Inflammatory macrophage treated with lipopolysaccharide for 4 hours (primary cell): Measurements from ENCODE around the gene HECTD4.
A peak's percentile ranks its signal among the peaks of the same experiment; 100 is the strongest.
"Not testable (repeated sequence)": the region's sequence is repeated elsewhere in the genome, so short reads cannot be mapped to it uniquely, and the experiment has no call there.

ENCODE experiments used
- DNase-seq: peaks from one replicate; pipeline ENCODE4 v3.0.0-alpha.2; 2020

HECTD4 gene

GRCh38 chr12:112401903-112402498, 19.8 kb upstream of the HECTD4 start:
- DNase-seq, result no peak

DNA sequence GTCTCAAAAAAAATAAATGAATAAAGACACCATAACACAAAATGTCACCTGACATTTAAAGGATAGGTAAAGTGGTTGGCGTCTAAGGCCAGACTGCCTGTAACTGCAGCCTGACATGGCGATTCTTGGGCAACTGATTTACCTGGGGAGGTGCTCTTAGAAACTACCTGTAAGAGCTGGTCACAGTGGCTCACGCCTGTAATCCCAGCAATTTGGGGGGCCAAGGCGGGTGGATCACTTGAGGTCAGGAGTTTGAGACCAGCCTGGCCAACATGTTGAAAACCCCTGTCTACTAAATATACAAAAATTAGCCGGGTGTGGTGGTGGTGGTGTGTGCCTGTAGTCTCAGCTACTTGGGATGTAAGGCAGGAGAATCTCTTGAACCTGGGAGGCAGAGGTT, 18.8 kb upstream of the HECTD4 start:
- DNase-seq, result no peak

DNA sequence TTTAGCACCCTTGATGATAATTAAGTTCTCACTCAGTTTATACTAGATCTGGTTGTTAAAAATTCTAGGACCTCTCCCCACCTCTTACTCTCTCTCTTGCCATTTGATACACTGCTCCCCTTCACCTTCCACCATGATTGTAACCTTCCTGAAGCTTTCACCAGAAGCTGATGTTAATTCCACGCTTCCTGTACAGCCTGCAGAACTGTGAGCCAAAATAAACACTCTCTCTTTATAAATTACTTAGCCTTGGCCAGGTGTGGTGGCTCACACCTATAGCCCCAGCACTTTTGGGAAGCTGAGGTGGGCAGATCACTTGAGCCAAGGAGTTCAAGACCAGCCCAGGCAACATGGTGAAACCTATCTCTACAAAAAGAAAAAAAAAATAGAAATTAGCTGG, 11.1 kb upstream of the HECTD4 start:
- no peak for DNase-seq

DNA sequence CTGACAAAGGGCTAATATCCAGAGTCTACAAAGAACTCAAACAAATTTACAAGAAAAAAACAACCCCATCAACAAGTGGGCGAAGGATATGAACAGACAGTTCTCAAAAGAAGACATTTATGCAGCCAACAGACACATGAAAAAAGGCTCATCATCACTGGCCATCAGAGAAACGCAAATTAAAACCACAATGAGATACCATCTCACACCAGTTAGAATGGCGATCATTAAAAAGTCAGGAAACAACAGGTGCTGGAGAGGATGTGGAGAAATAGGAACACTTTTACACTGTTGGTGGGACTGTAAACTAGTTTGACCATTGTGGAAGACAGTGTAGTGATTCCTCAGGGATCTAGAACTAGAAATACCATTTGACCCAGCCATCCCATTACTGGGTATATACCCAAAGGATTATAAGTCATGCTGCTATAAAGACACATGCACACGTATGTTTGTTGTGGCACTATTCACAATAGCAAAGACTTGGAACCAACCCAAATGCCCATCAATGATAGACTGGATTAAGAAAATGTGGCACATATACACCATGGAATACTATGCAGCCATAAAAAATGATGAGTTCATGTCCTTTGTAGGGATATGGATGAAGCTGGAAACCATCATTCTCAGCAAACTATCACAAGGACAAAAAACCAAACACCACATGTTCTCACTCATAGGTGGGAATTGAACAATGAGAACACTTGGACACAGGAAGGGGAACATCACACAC, 7.9 kb upstream of the HECTD4 start:
- not testable (repeated sequence) for DNase-seq

DNA sequence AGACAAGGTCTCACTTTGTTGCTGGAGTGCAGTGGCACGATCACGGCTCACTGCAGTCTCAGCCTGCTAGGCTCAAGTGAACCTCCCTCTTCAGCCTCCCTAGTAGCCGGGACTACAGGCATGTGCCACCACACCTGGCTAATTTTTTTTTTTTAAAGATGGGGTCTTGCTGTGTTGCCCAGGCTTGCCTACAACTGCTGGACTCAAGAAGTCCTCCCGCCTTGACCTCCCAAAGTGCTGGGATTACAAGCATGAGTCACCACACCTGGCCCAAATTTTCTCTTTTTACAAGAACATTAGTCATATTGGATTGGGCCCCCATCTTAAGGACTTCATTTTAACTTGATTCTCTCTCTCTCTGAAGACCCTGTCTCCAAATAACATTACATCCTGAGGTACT, 7.0 kb upstream of the HECTD4 start:
- no peak for DNase-seq

DNA sequence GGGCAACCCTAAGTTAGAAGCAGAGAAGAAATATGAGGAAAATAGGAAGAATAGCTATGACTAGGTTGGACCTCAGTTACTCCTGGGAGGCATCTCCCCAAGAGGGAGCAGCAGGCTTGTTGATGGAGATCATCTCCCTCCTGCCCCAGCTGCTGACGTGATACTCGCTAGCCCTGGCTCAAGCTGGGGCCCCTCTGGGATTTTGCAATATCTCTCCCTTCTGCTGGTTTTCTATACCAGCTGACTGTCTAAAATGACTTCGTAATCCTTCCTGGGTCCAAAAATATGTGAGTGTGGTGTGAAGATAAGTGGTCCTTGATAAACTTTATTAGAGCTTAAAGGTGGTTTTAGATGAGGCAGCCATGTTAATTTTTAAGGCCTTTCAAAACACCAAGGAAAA, 4.5 kb upstream of the HECTD4 start:
- peak; percentile 58 for DNase-seq

GRCh38 chr12:112382866-112383265, 635 bp upstream of the HECTD4 start:
- DNase-seq, result no peak

- DNase-seq, result no peak
Observed at GRCh38 chr12:112381406-112381882, 787 bp downstream of the HECTD4 start.

- peak; percentile 5 for DNase-seq
Observed at GRCh38 chr12:112380663-112381405, 1.4 kb downstream of the HECTD4 start.

DNA sequence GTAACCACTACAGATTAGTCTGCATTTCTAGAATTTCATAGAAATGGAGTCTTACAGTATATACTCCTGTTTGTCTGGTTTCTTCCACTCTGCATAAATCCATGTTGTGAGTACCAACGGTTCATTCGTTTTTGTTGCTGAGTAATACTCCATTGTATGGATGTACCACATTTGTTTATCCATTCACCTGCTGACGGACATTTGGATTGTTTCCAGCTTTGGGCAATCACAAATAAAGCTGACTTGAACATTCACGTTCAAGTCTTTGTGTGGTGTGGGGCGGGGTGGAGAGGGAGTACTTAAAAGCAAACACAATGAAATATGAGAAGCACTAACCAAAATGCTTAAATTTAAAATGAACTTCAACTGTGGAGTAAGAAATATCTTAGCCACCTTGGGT, 7.1 kb downstream of the HECTD4 start:
- no peak for DNase-seq

DNA sequence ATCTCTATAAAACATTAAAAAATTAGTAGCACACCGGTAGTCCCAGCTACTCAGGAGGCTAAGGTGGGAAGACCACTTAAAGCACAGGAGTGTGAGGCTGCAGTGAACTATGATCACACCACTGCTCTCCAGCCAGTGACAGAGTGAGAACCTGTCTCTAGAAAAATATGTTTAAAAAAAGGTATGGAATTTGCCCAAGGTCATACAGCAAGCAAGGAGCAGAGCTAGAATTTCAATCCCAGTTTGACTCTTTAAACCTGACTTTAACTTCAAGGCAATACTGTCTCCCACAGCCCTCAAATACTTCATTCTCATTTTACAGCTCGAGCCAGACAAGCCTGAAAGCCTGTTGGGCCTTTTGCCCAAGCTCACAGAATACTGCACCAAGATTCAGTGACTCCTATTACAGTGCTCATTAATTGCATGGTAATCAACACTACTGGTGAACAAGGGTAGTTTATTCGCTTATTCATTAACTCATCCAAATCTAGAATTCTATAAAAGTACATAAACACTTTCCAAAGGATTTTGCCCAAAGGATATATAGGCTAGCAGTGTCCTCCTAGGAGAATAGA, 8.0 kb downstream of the HECTD4 start:
- DNase-seq, result no peak

DNA sequence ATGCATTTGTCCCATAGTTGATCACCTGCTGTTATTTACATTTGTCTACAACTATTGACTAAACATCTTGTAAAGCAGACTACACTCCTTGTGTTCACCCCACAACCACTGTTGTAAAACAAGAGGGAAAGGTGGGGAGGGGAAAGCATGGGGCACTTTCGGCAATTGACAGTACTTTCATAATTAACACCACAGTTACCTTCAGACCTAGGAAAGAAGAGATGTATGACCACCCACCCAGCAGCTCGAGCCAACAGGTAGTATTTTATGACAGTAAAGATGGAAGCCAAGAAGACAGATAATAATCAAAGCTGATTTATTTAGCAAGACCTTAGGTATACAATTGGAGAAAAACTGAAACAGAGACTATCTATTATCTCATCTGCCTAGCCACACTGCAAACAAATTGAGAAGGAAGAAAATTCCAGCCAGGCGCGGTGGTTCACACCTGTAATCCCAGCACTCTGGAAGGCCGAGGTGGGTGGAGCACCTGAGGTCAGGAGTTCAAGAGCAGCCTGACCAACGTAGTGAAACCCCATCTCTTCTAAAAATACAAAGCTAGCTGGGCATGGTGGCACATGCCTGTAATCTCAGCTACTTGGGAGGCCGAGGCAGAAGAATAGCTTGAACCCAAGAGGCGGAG, 11.2 kb downstream of the HECTD4 start:
- no peak for DNase-seq

DNA sequence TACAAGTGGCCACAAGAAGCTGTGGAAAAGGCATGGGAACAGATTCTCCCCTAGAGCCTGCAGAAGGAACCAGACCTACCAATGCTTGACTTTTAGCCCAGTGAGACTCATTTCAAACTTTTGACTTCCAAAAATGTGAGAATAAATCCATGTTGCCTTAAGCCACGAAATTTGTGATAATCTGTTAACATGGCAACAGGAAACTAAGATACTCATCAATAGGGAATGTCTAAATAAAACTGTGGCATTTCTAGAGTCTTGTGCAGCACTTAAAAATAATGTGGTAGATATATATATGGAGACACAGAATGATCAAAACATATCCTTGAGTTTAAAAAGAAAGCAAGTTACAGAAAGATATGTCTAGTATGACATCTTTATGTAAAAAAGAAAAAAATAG, 12.0 kb downstream of the HECTD4 start:
- DNase-seq, result no peak

GRCh38 chr12:112368856-112369255, 13.4 kb downstream of the HECTD4 start:
- DNase-seq, result no peak

- DNase-seq, result no peak
Observed at GRCh38 chr12:112367965-112368364, 14.3 kb downstream of the HECTD4 start.

DNA sequence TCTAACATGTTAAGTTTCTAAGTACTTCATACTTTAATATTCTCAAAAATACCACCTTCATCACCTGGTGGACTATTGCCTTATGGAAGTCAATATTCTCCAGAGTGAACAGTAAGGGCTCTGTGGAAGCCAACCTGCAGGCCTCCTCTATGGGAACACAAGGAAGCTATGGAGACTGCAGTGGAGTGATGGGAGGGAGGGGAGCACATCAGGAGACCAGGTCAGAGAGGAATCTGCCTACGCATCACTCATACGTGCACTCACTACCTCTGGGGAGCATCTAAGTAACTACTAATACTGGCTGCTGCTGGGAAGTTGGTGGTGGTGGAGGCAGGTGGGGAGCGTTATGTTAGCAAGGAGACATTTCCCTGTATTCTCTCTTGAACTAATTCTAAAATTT, 19.9 kb downstream of the HECTD4 start:
- DNase-seq, result no peak

GRCh38 chr12:112361271-112361670, 21.0 kb downstream of the HECTD4 start:
- no peak for DNase-seq

- DNase-seq, result no peak
Observed at GRCh38 chr12:112359290-112359689, 22.9 kb downstream of the HECTD4 start.

- DNase-seq, result no peak
Observed at GRCh38 chr12:112357214-112357613, 25.0 kb downstream of the HECTD4 start.

GRCh38 chr12:112354399-112354798, 27.8 kb downstream of the HECTD4 start:
- DNase-seq, result peak; percentile 5

GRCh38 chr12:112353393-112353792, 28.8 kb downstream of the HECTD4 start:
- peak; percentile 56 for DNase-seq

DNA sequence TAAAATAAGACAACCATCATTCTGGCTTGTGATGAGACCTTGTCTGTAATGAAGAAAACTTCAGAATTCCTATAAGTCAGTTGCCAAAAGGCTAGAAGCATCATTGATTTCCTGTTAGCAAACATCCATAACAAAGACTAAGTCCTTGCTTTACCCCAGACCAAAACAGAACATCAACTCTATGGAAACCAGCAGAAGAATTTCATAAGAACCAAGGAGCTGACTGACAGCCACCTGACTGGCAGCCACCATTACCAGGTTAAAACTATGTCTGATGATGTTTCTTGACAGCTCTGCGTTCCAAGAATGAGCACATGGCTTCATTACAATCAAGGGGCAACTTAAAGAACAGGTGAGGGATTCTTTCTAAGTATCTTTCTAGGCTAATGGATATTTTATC, 29.3 kb downstream of the HECTD4 start:
- DNase-seq, result peak; percentile 52
